Hepatocyte (in vitro differentiated cells): ENCODE measurements around the gene OR5K1. TPM values are rescaled to one million over a fixed set of nuclear protein-coding genes. Genes with fewer than 3 reads are reported as not detected.

Source experiments
- DNase-seq: peaks from one replicate; pipeline ENCODE4 v3.0.0-alpha.2; 2016; ENCODE audit warnings: low spot score
- H2AFZ ChIP-seq: fragments of 200-600 bp; sonication (generic); 2 replicates; pipeline ENCODE4 v1.6.0; 2016; ENCODE audit warnings: antibody characterized with exemption, mild to moderate bottlenecking
- H3K27ac ChIP-seq: fragments of 200-600 bp; sonication (generic); 2 replicates; pipeline ENCODE4 v1.5.1; 2016; ENCODE audit warnings: mild to moderate bottlenecking
- H3K27me3 ChIP-seq: fragments of 200-600 bp; sonication (generic); 2 replicates; pipeline ENCODE4 v1.6.1; 2016
- H3K36me3 ChIP-seq: fragments of 200-600 bp; sonication (generic); replicated peaks from 2 replicates; pipeline ENCODE4 v1.5.1; 2016; ENCODE audit warnings: low read depth; ENCODE audit not compliant: insufficient read depth
- H3K4me1 ChIP-seq: fragments of 200-600 bp; sonication (generic); 2 replicates; pipeline ENCODE4 v1.5.1; 2016; ENCODE audit warnings: mild to moderate bottlenecking, moderate library complexity; ENCODE audit not compliant: insufficient read depth
- H3K4me2 ChIP-seq: fragments of 200-600 bp; sonication (generic); 2 replicates; pipeline ENCODE4 v1.6.0; 2016
- H3K4me3 ChIP-seq: fragments of 200-600 bp; sonication (generic); 2 replicates; pipeline ENCODE4 v1.5.1; 2016; ENCODE audit warnings: mild to moderate bottlenecking
- H3K79me2 ChIP-seq: fragments of 200-600 bp; sonication (generic); 2 replicates; pipeline ENCODE4 v1.6.0; 2017; ENCODE audit warnings: mild to moderate bottlenecking
- H3K9me2 ChIP-seq: fragments of 200-600 bp; sonication (generic); replicated peaks from 2 replicates; pipeline ENCODE4 v1.6.0; 2017; ENCODE audit warnings: mild to moderate bottlenecking; ENCODE audit not compliant: insufficient read depth
- H3K9me3 ChIP-seq: fragments of 200-600 bp; sonication (generic); 2 replicates; pipeline ENCODE4 v1.5.1; 2016; ENCODE audit warnings: low read depth, mild to moderate bottlenecking
- H4K20me1 ChIP-seq: fragments of 200-600 bp; sonication (generic); 2 replicates; pipeline ENCODE4 v1.6.0; 2016; ENCODE audit warnings: mild to moderate bottlenecking; ENCODE audit not compliant: insufficient read depth, poor library complexity, severe bottlenecking
- EZH2 ChIP-seq: fragments of 200-600 bp; sonication (generic); IDR thresholded peaks from 2 replicates; pipeline ENCODE4 v1.6.1; 2016; ENCODE audit warnings: antibody characterized with exemption, mild to moderate bottlenecking, borderline replicate concordance
- EZH2phosphoT487 ChIP-seq: fragments of 200-600 bp; sonication (generic); IDR thresholded peaks from one replicate; pipeline ENCODE4 v1.6.1; 2018; ENCODE audit warnings: antibody characterized with exemption, mild to moderate bottlenecking, low read depth, moderate library complexity; ENCODE audit not compliant: unreplicated experiment, severe bottlenecking
- WGBS: methylation state at CpG from one replicate; pipeline ENCODE4 v1.1.6; 2016; ENCODE audit warnings: low lambda C conversion rate; ENCODE audit errors: missing lambda C conversion rate; 5-methylcytosine and 5-hydroxymethylcytosine counted together
- polyA plus RNA-seq: library from polyadenylated mRNA; unstranded; fragments of >200 nt; fragmentation: Nextera tagmentation; extraction: Ambion mirVana; gene quantifications from 2 replicates; pipeline ENCODE4 v1.2.1, GENCODE V29; 2016
- total RNA-seq: library from RNA; depleted of rRNA; stranded (reverse); fragments of >200 nt; gene quantifications from 2 replicates; pipeline ENCODE4 v1.2.3, GENCODE V29; 2014
- TF ChIP-seq, protein P1 (sequence below): fragments of 200-600 bp; sonication (generic); IDR thresholded peaks from 2 replicates; pipeline ENCODE4 v1.5.1; 2016; ENCODE audit warnings: antibody characterized with exemption, mild to moderate bottlenecking; ENCODE audit not compliant: poor library complexity

OR5K1 gene
- total and polyA plus RNA-seq, 2 experiments from 2014 or later = not detected

DNA sequence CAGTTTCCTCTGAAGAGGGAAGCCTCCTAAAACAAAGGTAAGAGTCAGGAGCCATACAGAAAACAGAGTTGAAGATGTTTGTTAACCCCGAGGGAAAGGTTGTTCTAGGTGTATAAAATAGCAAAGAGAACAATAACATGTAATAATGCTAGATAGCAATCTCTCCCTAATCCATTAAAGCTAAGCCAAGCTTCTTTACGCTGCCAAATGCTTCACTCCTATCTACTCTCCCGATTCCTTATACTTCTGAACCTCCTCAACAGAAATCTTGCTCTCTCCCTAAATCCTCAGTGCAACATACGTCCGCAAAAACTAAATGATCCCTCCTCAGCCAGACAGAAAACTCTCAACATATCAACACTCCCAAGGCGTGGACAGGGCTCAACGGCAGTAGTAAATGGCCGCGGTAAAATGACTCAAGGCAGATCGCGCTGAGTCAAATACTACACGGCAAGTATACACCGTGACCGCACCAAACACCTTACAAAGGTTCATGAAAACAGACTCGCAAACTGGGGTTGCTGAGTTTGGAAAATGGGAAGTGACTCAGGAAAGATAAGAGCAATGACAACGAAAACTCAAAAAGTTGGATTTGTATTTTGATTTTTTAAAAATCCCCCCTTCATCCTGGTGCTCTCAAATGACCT, 59.0 kb downstream of the OR5K1 start:
- under 1% methylated on average over 16 of the region's 16 CpGs for WGBS
- DNase-seq = peak; percentile 81
- no peaks in the 10 kb centered on the region for H3K9me3 ChIP-seq

More for the DNA sequence above, 59.0 kb downstream of the OR5K1 start:
- H3K27ac ChIP-seq = peak overlapping the region; percentile 95
- no peaks in the 10 kb centered on the region for H3K27me3 ChIP-seq
- no peaks in the 10 kb centered on the region for H3K9me2 ChIP-seq
- H3K36me3 ChIP-seq = no peaks in the 10 kb centered on the region
- H3K4me3 ChIP-seq = peak overlapping the region; percentile 61
- peaks cover 35% of the 10 kb centered on the region for H3K79me2 ChIP-seq
- TF ChIP-seq EZH2phosphoT487 = no peak
- TF ChIP-seq EZH2 = no peak
- TF ChIP-seq, protein P1, sequence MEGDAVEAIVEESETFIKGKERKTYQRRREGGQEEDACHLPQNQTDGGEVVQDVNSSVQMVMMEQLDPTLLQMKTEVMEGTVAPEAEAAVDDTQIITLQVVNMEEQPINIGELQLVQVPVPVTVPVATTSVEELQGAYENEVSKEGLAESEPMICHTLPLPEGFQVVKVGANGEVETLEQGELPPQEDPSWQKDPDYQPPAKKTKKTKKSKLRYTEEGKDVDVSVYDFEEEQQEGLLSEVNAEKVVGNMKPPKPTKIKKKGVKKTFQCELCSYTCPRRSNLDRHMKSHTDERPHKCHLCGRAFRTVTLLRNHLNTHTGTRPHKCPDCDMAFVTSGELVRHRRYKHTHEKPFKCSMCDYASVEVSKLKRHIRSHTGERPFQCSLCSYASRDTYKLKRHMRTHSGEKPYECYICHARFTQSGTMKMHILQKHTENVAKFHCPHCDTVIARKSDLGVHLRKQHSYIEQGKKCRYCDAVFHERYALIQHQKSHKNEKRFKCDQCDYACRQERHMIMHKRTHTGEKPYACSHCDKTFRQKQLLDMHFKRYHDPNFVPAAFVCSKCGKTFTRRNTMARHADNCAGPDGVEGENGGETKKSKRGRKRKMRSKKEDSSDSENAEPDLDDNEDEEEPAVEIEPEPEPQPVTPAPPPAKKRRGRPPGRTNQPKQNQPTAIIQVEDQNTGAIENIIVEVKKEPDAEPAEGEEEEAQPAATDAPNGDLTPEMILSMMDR = no peak
- H3K4me1 ChIP-seq = peaks cover 6% of the 10 kb centered on the region
- peaks cover 5% of the 10 kb centered on the region for H4K20me1 ChIP-seq
- peak overlapping the region; percentile 84 for H3K4me2 ChIP-seq
- peak overlapping the region; percentile 44 for H2AFZ ChIP-seq

Other genes starting within 250 kb of the OR5K1 start
- not detected in 2 replicates for gene OR5H6, start 199.0 kb upstream of the OR5K1 start, total RNA-seq
- 0.16 TPM in 1 of 2 replicates, not detected in the other for gene OR5H6, start 199.0 kb upstream of the OR5K1 start, polyA plus RNA-seq
- not detected in 2 replicates for gene OR5H2, start 180.7 kb upstream of the OR5K1 start, total RNA-seq
- not detected in 2 replicates for gene OR5H2, start 180.7 kb upstream of the OR5K1 start, polyA plus RNA-seq
- gene OR5K4, start 109.3 kb upstream of the OR5K1 start, total RNA-seq = not detected in 2 replicates
- not detected in 2 replicates for gene OR5K4, start 109.3 kb upstream of the OR5K1 start, polyA plus RNA-seq
- not detected in 2 replicates for gene OR5K3, start 72.5 kb upstream of the OR5K1 start, total RNA-seq
- not detected in 2 replicates for gene OR5K3, start 72.5 kb upstream of the OR5K1 start, polyA plus RNA-seq
- gene OR5K2, start 34.5 kb downstream of the OR5K1 start, total RNA-seq = not detected in 2 replicates
- gene OR5K2, start 34.5 kb downstream of the OR5K1 start, polyA plus RNA-seq = not detected in 2 replicates
- 89.2 and 105 TPM in 2 replicates for gene CLDND1, start 59.7 kb downstream of the OR5K1 start, total RNA-seq
- gene CLDND1, start 59.7 kb downstream of the OR5K1 start, polyA plus RNA-seq = 70.1 and 84.8 TPM in 2 replicates
- not detected in 2 replicates for gene GPR15, start 68.8 kb downstream of the OR5K1 start, total RNA-seq
- gene GPR15, start 68.8 kb downstream of the OR5K1 start, polyA plus RNA-seq = not detected in 2 replicates
- gene CPOX, start 130.4 kb downstream of the OR5K1 start, total RNA-seq = 18.6 and 30.1 TPM in 2 replicates
- gene CPOX, start 130.4 kb downstream of the OR5K1 start, polyA plus RNA-seq = 12.3 and 14.3 TPM in 2 replicates